Lower lobe of right lung (tissue), 2 donors: Measurements from ENCODE around the gene NLGN4X. TPM values are rescaled to one million over a fixed set of nuclear protein-coding genes. Genes with fewer than 3 reads are reported as not detected.

Experiments
- ATAC-seq, 2 donors: fragments of 200-7000 bp; cut with Tn5 transposase; one replicate each; pipeline ENCODE4 v1.9.1; 2020 to 2022; ENCODE audit warnings: mild to moderate bottlenecking in 2 of 2, moderate library complexity in 2 of 2
- DNase-seq: peaks from one replicate; pipeline ENCODE4 v3.0.0-alpha.2; 2020
- H3K27ac ChIP-seq: fragments of 200-600 bp; one replicate; pipeline ENCODE4 v1.8.0; 2022
- H3K27me3 ChIP-seq: fragments of 200-600 bp; one replicate; pipeline ENCODE4 v1.8.0; 2022; ENCODE audit warnings: low read depth
- H3K36me3 ChIP-seq: fragments of 200-600 bp; one replicate; pipeline ENCODE4 v1.8.0; 2022; ENCODE audit warnings: mild to moderate bottlenecking
- H3K4me1 ChIP-seq: fragments of 200-600 bp; one replicate; pipeline ENCODE4 v1.8.0; 2022
- H3K4me3 ChIP-seq: fragments of 200-600 bp; one replicate; pipeline ENCODE4 v1.8.0; 2022; ENCODE audit warnings: mild to moderate bottlenecking
- H3K9me3 ChIP-seq: fragments of 200-600 bp; one replicate; pipeline ENCODE4 v1.8.0; 2022
- intact Hi-C: fragments of 100-400 bp; cut with DNase I; formaldehyde crosslinking; loops from one replicate; pipeline ENCODE4 v1.11.0; 2022
- total RNA-seq: library from RNA; stranded (reverse); fragmentation: NEBNext Ultra II Directional; extraction: Animal tissue kit (Norgen Biotek cat#: 25700); gene quantifications from one replicate; pipeline ENCODE4 v1.2.1, GENCODE V29; 2021
- TF ChIP-seq, protein P1 (sequence below): fragments of 200-600 bp; IDR thresholded peaks from one replicate; pipeline ENCODE4 v1.8.0; 2022; ENCODE audit warnings: antibody characterized with exemption, mild to moderate bottlenecking
- donor health status: DM: no; HTN: yes; CAD: no; lungs with severe emphysema.

Gene NLGN4X
- total RNA-seq, 1 donor from 2014 or later: 4.8 TPM

DNA sequence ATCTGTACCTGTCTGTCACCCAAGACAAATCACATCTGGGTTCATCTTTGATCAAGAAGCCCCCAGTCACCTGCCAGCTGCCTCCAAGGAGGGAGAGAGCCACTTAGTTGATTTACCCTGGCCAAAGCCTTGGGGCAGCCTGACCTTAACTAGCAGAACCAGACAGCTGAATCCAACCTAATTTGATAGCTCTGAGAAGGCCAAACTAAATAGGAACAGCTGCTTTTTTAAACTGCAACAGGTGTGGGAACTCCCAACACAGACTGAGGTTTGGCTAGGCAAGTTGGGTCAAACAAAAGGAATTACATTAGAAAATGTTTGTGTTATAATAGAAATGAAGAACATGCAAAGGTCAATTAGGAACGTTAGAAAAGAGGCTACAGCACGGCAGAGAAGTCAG, 375.7 kb downstream of the NLGN4X start:
- no peaks in the 10 kb centered on the region for H3K9me3 ChIP-seq
- H3K27me3 ChIP-seq: no peaks in the 10 kb centered on the region
- DNase-seq (no peak), ATAC-seq (no peak)
- intact Hi-C loops: no loop called here
- TF ChIP-seq, protein P1, sequence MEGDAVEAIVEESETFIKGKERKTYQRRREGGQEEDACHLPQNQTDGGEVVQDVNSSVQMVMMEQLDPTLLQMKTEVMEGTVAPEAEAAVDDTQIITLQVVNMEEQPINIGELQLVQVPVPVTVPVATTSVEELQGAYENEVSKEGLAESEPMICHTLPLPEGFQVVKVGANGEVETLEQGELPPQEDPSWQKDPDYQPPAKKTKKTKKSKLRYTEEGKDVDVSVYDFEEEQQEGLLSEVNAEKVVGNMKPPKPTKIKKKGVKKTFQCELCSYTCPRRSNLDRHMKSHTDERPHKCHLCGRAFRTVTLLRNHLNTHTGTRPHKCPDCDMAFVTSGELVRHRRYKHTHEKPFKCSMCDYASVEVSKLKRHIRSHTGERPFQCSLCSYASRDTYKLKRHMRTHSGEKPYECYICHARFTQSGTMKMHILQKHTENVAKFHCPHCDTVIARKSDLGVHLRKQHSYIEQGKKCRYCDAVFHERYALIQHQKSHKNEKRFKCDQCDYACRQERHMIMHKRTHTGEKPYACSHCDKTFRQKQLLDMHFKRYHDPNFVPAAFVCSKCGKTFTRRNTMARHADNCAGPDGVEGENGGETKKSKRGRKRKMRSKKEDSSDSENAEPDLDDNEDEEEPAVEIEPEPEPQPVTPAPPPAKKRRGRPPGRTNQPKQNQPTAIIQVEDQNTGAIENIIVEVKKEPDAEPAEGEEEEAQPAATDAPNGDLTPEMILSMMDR: no peak
- no peak overlapping the region for H3K27ac ChIP-seq
- no peaks in the 10 kb centered on the region for H3K36me3 ChIP-seq
- no peak overlapping the region for H3K4me3 ChIP-seq
- no peaks in the 10 kb centered on the region for H3K4me1 ChIP-seq

DNA sequence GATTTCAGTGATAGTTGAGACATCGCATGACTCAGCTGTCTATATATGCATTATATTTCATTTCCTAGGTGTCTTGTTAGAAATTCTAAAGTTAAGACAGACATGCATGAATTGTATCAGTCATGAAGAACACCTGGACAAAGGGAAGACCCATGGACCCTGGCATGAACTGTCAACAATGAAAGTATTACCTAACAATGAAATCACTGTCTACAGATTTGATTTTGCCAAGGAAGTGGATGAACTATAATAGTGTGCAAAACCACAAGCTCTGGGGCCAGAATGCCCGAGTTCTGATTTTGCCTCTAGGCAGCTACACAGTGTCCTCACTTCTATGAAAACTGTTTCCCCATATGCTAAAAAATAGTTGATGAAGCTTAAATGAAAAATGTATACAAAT, 386.1 kb downstream of the NLGN4X start:
- Histone ChIP-seq H3K36me3 (no peaks in the 10 kb centered on the region), H3K4me1 (no peaks in the 10 kb centered on the region), H3K4me3 (no peak overlapping the region), H3K27ac (no peak overlapping the region), H3K9me3 (no peaks in the 10 kb centered on the region), H3K27me3 (no peaks in the 10 kb centered on the region)
- TF ChIP-seq, protein P1: no peak
- DNase-seq (no peak), ATAC-seq (no peak)
- intact Hi-C loops: no loop called here
